A549 treated with GW870086 at 1 μM for 4 hours (cell line): ENCODE measurements around the gene IKZF2. TPM values are rescaled to one million over a fixed set of nuclear protein-coding genes. Genes with fewer than 3 reads are reported as not detected.

ENCODE experiments used
- total RNA-seq: library from RNA; stranded (reverse); fragments of 200-300 nt; extraction: Qiagen RNA extraction; gene quantifications from 5 replicates; pipeline ENCODE4 v1.2.3, GENCODE V29; 2022; ENCODE audit warnings: low read depth

Gene IKZF2
- total RNA-seq: 0.13 to 0.41 TPM (median 0.25 TPM) in 5 replicates

GRCh38 chr2:213151437-213152064 is at the start of gene IKZF2:
Gene IKZF2 (minus strand): TSS chr2:213151612. CDS start chr2:213148629, 2,983 bp downstream.

Other genes starting within 250 kb of the IKZF2 start
- 11.0 to 14.9 TPM (median 13.4 TPM) in 5 replicates for gene SPAG16, start 132.9 kb upstream of the IKZF2 start, total RNA-seq